BJ (cell line): ENCODE results near the gene GUCY1A2. TPM values are rescaled to one million over a fixed set of nuclear protein-coding genes. Genes with fewer than 3 reads are reported as not detected.
"Not testable (repeated sequence)": the region's sequence is repeated elsewhere in the genome, so short reads cannot be mapped to it uniquely, and the experiment has no call there.

Experiments
- CTCF ChIA-PET: fragments of 350-600 bp; formaldehyde crosslinking; extraction: SDS; loops from one replicate; lab custom pipeline; 2021; ENCODE audit warnings: antibody characterized with exemption, inconsistent platforms; lab: Yijun Ruan, JAX
- POLR2A ChIA-PET: fragments of 300-600 bp; sonication (Branson Sonifier 250); formaldehyde crosslinking; extraction: SDS; loops from one replicate; lab custom pipeline; 2021; ENCODE audit warnings: antibody characterized with exemption; lab: Charles Lee
- DNase-seq: peaks from one replicate; pipeline ENCODE4 v3.0.0-alpha.2; 2011; ENCODE audit warnings: low read depth
- H3K27me3 ChIP-seq: 2 replicates; pipeline ENCODE4 v1.6.0; 2011; ENCODE audit warnings: low read length; ENCODE audit not compliant: control insufficient read depth, insufficient read depth
- H3K36me3 ChIP-seq: 2 replicates; pipeline ENCODE4 v1.5.1; 2011; ENCODE audit warnings: low read length; ENCODE audit not compliant: control insufficient read depth, insufficient read depth
- H3K4me3 ChIP-seq: 2 replicates; pipeline ENCODE4 v1.5.1; 2011; ENCODE audit warnings: low read depth, mild to moderate bottlenecking, control low read depth, low read length
- CTCF ChIP-seq: IDR thresholded peaks from 2 replicates; pipeline ENCODE4 v1.5.1; 2011; ENCODE audit warnings: low read depth, mild to moderate bottlenecking, control low read depth, inconsistent platforms, low read length, moderate library complexity; ENCODE audit not compliant: insufficient read depth
- polyA plus RNA-seq: library from polyadenylated mRNA; depleted of rRNA; stranded (reverse); fragments of >200 nt; gene quantifications from 2 replicates; pipeline ENCODE4 v1.2.3, GENCODE V29; 2011

Gene GUCY1A2
- polyA plus RNA-seq, 1 experiment: 0.53 TPM

- no peak overlapping the region for H3K4me3 ChIP-seq
- H3K36me3 ChIP-seq: no peaks in the 10 kb centered on the region
- ChIA-PET POLR2A (no interaction called here), CTCF (interaction anchor here (0.6 kb wide), 1 partner anchor 39 kb away, joined by 4 read pairs; no protein-coding TSS in a partner anchor)
- DNase-seq: no peak
- H3K27me3 ChIP-seq: no peaks in the 10 kb centered on the region
- TF ChIP-seq CTCF: no peak
Measured at GRCh38 chr11:106789406-106789805, 228.9 kb downstream of the GUCY1A2 start.

GRCh38 chr11:106787454-106787853, 230.8 kb downstream of the GUCY1A2 start:
- CTCF ChIA-PET: no interaction called here
- Histone ChIP-seq H3K27me3 (no peaks in the 10 kb centered on the region), H3K36me3 (no peaks in the 10 kb centered on the region), H3K4me3 (no peak overlapping the region)
- DNase-seq: no peak
- POLR2A ChIA-PET: no interaction called here
- TF ChIP-seq CTCF: no peak

- no peaks in the 10 kb centered on the region for H3K27me3 ChIP-seq
- H3K4me3 ChIP-seq: no peak overlapping the region
- no peaks in the 10 kb centered on the region for H3K36me3 ChIP-seq
- DNase-seq: no peak
- CTCF ChIA-PET: interaction anchor here (0.6 kb wide), 1 partner anchor 1057 kb away, joined by 4 read pairs; no protein-coding TSS in a partner anchor
- POLR2A ChIA-PET: no interaction called here
- no peak for TF ChIP-seq CTCF
Measured at GRCh38 chr11:106785913-106786650, 232.2 kb downstream of the GUCY1A2 start.

- CTCF ChIA-PET, H3K27me3 ChIP-seq, H3K36me3 ChIP-seq, H3K4me3 ChIP-seq, DNase-seq, POLR2A ChIA-PET: not testable (repeated sequence)
Measured at GRCh38 chr11:106777302-106777701, 241.0 kb downstream of the GUCY1A2 start.

- ChIA-PET POLR2A (no interaction called here), CTCF (no interaction called here)
- H3K36me3 ChIP-seq: no peaks in the 10 kb centered on the region
- DNase-seq: no peak
- TF ChIP-seq CTCF: no peak
- H3K27me3 ChIP-seq: no peaks in the 10 kb centered on the region
- H3K4me3 ChIP-seq: no peak overlapping the region
Measured at GRCh38 chr11:106770489-106771085, 247.7 kb downstream of the GUCY1A2 start.
